Epithelial cell of esophagus (primary cell): Measurements from ENCODE around the gene BRINP3.
"Not testable (repeated sequence)": the region's sequence is repeated elsewhere in the genome, so short reads cannot be mapped to it uniquely, and the experiment has no call there.

Experiments used
- DNase-seq: peaks from one replicate; pipeline ENCODE4 v3.0.0; 2010; ENCODE audit warnings: low read depth
- H3K4me3 ChIP-seq: 2 replicates; pipeline ENCODE4 v1.5.1; 2011; ENCODE audit warnings: mild to moderate bottlenecking, low read length, control low read depth
- TF ChIP-seq, protein P1 (sequence below): IDR thresholded peaks from 2 replicates; pipeline ENCODE4 v1.5.1; 2011; ENCODE audit warnings: low read depth, mild to moderate bottlenecking, low read length, control low read depth, inconsistent platforms; ENCODE audit not compliant: insufficient read depth; ENCODE audit errors: missing control alignments

BRINP3 gene

GRCh38 chr1:190477762-190478148, at the start of gene BRINP3:
TSS of gene BRINP3 (minus strand) at chr1:190477864.
- TF ChIP-seq, protein P1, sequence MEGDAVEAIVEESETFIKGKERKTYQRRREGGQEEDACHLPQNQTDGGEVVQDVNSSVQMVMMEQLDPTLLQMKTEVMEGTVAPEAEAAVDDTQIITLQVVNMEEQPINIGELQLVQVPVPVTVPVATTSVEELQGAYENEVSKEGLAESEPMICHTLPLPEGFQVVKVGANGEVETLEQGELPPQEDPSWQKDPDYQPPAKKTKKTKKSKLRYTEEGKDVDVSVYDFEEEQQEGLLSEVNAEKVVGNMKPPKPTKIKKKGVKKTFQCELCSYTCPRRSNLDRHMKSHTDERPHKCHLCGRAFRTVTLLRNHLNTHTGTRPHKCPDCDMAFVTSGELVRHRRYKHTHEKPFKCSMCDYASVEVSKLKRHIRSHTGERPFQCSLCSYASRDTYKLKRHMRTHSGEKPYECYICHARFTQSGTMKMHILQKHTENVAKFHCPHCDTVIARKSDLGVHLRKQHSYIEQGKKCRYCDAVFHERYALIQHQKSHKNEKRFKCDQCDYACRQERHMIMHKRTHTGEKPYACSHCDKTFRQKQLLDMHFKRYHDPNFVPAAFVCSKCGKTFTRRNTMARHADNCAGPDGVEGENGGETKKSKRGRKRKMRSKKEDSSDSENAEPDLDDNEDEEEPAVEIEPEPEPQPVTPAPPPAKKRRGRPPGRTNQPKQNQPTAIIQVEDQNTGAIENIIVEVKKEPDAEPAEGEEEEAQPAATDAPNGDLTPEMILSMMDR: no peak
- DNase-seq: no peak
- peak within 1 kb of the TSS; percentile 30 for H3K4me3 ChIP-seq

DNA sequence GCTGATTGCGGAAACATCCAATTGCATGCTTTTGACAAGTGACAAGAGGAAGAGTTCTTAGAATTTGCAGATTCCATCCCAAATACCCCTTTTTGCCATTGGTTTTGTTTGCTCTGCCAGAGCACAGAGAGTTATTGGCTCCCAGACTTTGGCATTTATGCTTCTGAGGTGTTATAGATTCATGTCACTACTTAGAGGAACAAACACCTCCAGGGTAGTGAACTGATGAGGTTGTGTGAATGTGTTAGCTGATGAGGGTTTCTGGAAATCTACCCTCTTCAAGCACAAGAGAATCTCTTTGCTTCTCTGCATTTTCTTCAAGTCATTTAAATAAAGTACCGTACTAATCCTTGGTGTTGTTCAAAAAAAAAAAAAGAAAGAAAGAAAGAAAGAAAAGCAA, 33.9 kb upstream of the BRINP3 start:
- DNase-seq: no peak

GRCh38 chr1:190507357-190507756, 29.7 kb upstream of the BRINP3 start:
- DNase-seq: no peak
- TF ChIP-seq, protein P1: no peak
- no peak overlapping the region for H3K4me3 ChIP-seq

More for the DNA sequence above, 33.9 kb upstream of the BRINP3 start:
- no peak overlapping the region for H3K4me3 ChIP-seq
- TF ChIP-seq, protein P1: no peak

- H3K4me3 ChIP-seq, DNase-seq: not testable (repeated sequence)
Observed at GRCh38 chr1:190504539-190504938, 26.9 kb upstream of the BRINP3 start.

- TF ChIP-seq, protein P1: no peak
- no peak for DNase-seq
Observed at GRCh38 chr1:190497565-190497964, 19.9 kb upstream of the BRINP3 start.

GRCh38 chr1:190494451-190494850, 16.8 kb upstream of the BRINP3 start:
- DNase-seq: peak; percentile 46
- H3K4me3 ChIP-seq: no peak overlapping the region
- TF ChIP-seq, protein P1: no peak

More at GRCh38 chr1:190497565-190497964, 19.9 kb upstream of the BRINP3 start:
- H3K4me3 ChIP-seq: no peak overlapping the region

- DNase-seq: no peak
- TF ChIP-seq, protein P1: no peak
- no peak overlapping the region for H3K4me3 ChIP-seq
Observed at GRCh38 chr1:190491404-190491803, 13.7 kb upstream of the BRINP3 start.
